ENCODE data around the gene FATE1.

Gene FATE1

DNA sequence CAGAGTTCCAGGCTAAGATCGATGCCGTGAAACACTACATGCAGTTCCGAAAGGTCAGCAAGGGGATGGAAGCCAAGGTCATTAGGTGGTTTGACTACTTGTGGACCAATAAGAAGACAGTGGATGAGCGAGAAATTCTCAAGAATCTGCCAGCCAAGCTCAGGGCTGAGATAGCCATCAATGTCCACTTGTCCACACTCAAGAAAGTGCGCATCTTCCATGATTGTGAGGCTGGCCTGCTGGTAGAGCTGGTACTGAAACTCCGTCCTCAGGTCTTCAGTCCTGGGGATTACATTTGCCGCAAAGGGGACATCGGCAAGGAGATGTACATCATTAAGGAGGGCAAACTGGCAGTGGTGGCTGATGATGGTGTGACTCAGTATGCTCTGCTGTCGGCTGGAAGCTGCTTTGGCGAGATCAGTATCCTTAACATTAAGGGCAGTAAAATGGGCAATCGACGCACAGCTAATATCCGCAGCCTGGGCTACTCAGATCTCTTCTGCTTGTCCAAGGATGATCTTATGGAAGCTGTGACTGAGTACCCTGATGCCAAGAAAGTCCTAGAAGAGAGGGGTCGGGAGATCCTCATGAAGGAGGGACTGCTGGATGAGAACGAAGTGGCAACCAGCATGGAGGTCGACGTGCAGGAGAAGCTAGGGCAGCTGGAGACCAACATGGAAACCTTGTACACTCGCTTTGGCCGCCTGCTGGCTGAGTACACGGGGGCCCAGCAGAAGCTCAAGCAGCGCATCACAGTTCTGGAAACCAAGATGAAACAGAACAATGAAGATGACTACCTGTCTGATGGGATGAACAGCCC, 28.0 kb downstream of the FATE1 start:
- no peak for DNase-seq (ENCODE audit: low read depth in 2 of 2)

DNA sequence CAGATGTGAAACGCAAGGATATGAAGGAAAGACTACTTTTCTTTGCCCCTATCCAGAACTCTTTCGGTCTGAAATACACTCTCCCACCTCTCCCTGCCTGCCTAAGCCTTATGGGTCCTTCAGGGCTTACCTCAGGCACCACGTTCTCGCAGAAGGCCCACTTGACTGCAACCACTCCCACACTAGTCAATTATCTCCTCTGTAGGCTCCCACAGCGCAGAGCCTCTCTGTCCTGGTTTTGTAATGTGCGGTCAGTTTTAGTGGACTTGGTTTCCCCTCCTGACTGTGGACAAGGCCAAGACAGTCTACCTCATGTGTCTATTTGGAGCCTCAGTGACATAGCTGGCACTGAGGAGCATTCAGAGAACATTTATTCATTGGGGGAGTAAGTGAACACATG, 29.8 kb downstream of the FATE1 start:
- no peak for DNase-seq (ENCODE audit: low read depth in 2 of 2)

DNA sequence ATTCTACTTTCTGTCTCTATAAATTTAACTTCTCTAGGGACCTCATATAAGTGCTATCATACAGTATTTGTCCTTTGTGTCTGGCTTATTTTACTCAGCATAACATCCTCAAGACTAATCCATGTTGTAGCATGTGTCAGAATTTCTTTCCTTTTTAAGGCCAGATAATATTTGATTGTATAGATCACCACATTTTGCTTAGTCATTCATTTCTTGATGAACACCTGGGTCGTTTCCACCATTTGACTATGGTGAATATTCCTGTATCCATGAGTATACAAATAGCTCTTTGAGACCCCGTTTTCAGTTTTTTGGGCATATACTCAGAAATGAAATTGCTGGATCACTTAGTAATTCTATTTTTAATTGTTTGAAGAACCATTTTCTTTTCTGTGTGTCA, 30.7 kb downstream of the FATE1 start:
- DNase-seq (ENCODE audit: low read depth in 2 of 2): no peak

DNA sequence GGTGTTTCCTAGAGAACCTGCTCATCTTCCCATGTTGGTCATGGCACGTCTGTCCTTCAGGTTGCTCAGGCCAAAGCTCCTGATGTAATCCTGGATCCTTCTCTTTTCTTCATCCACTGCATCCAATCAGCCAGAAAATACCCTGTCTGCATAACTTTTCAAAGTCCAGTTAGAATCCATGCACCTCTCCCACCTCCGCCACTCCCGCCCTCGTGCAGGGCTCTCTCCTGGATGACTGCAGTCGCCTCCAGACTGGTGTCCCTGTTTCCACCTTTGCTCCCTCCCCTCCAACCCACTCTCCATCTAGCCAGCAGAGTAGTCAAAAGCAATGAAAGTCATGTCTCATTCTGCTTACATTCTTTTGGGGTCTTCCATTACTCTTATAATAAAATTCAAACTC, 34.7 kb downstream of the FATE1 start:
- no peak for DNase-seq (ENCODE audit: low read depth in 2 of 2)

DNA sequence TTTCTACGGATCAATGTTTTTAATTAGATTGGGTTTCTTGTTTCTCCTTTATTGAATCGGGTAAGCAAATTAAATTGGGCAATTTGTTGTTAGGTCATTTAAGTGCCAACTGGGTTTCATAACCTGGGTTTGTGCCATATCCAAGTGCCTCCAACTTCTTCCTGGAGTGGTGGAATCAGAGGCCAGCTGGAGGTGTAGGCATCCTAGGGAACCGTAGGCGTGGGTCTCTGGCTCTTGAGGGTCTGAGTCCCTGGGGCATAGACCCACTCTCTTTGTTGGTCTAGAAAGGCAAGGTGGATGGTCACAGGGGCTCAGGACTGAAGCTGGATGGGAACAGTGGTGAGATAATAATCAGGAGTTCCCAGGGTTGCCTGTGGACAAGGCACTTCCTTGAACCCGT, 37.0 kb downstream of the FATE1 start:
- DNase-seq (ENCODE audit: low read depth in 2 of 2): no peak

DNA sequence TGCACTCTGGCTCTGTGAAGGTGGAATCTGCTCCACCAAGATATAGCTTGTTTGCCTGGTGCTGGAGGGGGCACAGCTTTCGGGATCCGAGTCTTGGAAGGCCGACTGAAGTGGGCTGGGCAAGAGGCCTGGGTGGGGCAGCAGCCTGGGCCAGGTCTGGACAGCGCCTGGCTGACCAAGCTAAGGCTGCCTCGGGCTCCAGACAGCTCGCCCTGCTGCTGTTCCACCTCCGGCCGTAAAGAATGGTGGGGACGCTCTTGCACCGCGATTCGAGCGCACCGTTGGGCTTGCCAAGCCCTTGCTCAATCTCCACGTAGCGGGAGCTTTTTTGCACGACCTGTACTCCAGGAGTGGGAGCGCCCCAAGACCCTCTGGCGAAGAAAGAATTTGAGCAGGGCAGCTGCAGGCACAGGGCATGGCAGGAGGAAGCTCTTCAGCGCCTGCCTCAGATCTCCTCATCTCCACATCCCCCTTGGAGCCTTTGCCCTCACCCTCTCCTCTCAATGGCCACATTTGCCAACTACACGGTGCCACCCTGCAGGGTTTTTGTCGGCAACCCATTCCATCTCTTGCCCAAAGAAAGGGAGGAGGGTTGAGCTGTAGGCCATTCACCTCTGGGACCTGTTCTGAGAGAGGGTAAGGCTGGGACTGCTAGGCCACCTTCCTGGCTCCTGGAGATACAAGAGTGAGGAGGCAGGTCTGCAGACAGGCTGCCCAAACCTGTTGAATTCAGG, 37.6 kb downstream of the FATE1 start:
- DNase-seq (ENCODE audit: low read depth in 2 of 2): no peak

DNA sequence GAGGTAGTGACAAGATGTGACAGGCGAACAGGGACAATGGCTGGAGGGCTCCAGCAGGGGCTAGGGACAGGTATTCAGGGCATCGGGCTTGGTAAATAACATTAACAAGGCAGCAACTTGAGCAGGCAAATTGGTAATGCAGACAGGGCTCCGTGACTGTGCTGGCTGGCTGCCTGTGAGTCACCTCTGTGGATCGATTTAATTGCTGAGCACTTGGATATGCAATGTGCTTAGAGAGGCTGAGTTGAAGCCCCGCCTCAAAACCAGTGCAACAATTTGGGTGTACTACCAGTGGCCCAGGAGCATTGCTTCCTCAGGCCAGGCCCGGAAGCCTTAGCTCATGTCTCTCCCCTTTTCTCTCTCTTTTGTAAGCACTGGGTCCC, 38.2 kb downstream of the FATE1 start:
- peak; percentile 50 to 60 for DNase-seq (ENCODE audit: low read depth in 2 of 2)

DNA sequence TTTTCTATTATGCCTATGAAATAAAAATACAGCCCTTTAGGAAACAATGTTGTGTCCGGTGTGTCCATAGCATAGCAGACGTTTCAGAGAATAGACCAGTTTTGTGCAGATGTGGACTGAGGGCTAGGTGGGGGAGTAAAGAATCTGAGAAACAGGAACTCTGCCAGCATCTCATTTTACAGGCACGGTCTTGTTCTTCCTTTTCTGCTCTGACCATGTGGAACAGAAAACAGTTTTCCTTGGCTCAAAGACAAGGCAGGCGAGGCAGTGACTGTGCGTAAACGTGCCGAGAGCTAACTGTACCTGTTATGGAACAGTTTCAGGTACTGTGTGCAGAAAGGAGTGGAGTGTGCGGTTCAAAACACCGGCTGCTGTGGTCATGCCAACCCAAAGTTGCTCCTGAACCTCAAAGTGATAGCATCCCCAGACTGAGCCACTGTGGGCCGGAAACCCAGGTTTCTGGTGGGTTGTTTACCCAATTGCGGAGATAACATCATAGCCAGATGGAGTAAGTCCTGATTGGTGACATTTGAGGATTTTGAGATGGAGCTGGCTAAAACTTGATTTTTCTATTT, 38.9 kb downstream of the FATE1 start:
- DNase-seq (ENCODE audit: low read depth in 2 of 2): no peak

DNA sequence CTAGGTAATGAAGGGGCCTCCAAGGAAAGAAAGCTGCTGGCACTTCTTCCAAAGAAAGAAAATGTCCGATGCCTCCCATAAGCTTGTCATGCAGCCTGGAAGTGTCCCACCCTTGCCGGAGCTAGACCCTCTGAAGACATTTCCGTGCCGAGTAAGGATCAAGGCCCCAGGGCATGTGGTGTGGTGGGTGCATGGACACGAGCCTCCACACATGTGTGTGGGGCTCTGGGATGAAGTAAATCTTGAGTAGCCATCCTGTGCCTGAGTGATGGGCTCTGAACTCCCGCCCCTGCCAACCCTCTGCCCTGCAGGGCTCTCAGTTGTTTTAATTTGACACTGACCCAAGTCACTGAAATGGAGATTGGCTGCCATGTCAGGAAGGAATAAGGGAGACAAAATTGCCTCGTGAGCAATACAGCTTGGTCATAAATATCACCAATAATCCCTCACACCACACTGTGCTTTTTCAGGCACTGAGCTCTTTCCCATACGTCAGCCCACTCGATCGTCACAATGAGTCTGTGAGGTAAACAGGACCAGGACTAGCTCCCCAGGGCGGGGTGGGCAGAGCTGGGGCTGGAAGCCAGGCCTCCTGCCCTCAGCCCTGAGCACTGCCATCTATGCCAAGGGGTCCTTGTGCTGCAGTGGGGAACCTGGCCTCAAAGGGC, 43.3 kb downstream of the FATE1 start:
- DNase-seq (ENCODE audit: low read depth in 2 of 2): no peak

DNA sequence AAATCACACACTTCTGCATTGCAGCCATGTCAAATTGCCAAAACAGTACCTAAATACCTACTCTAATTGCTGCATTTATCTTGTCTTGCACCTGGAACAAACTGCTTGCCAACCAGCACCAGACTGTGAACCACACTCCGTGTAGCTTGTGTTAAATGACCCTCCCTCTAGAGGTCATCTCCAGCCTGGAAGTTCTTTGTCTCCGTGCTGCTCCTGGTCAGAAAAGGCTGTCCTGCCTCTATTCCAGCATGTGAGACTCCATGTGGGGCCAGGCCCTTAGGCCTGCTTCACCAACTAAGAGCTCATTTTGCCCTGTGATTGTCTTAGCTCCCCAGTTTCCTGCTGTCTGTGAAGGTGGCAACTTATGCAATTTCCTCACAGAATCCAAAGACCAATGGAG, 47.0 kb downstream of the FATE1 start:
- no peak for DNase-seq (ENCODE audit: low read depth in 2 of 2)

DNA sequence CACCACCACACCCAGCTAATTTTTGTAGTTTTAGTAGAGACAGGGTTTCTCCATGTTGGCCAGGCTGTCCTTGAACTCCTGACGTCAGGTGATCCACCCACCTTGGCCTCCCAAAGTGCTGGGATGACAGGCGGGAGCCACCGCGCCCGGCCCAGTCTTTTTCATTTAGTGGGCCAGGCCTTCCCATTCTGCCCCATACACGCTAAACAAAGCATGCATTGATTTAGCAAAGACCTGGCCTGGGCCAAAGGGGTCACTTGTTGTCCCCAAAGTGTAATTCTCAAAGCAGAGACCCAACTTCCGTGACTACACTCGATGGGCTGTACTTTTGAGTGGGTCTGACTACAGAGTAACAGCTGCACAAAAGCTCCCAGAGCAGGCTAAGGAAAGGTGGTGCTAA, 47.9 kb downstream of the FATE1 start:
- no peak for DNase-seq (ENCODE audit: low read depth in 2 of 2)

DNA sequence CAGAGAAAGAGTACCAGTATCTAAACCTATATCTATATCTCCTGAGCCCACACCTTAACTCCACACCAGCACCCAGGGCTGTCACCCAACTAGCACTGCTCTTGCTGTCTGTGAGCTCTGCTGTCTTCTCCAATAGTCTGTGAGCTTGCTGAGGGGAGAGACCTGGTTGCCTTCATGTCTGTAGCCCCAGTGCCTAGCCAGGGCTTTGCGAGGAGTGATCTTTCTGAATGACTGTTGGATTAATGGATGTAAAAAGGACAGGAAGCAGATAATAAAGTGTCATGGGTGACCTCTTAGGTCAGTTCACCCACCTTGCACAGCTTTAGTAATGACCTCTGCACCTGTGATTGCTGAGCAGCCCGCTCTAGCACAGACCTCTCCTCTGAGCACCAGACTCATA, 49.2 kb downstream of the FATE1 start:
- no peak for DNase-seq (ENCODE audit: low read depth in 2 of 2)

DNA sequence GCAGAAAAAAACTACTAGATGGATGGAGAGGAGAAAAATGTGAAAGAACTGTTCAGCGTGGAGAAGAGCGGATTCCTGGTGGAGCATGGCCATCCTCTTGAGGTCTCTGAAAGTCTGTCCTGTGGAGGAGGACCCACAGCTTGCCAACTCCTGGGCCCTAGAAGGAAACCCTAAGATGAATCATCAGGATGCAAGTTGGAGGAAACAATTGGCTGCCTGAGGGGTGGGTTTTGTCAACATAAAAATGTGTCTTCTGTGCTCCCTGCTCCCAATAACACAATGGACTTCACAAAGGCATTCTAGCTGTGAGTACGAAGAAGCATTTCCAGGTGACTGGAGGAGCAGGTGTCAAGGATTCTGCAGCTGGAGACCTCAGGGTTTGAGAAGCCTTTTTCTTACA, 55.9 kb downstream of the FATE1 start:
- DNase-seq (ENCODE audit: low read depth in 2 of 2): no peak
